ENCODE measurements around the gene EDN2.

The EDN2 gene

GRCh38 chr1:41479808-41480160 is 4.7 kb downstream of the EDN2 start:
- Histone ChIP-seq H3K79me2 (ENCODE audit: insufficient read depth, low read length) (no peaks in the 10 kb centered on the region), H3F3A (ENCODE audit: low read depth) (no peaks in the 10 kb centered on the region), H2AFZ (ENCODE audit: low read length) (no peak overlapping the region), H4K20me1 (ENCODE audit: insufficient read depth, low read length, poor library complexity, severe bottlenecking) (no peaks in the 10 kb centered on the region), H3K9me2 (replicated peaks; ENCODE audit: low read depth, low read length) (no peaks in the 10 kb centered on the region), H3K36me3 (ENCODE audit: insufficient read depth, low read length) (no peaks in the 10 kb centered on the region), H3K4me1 (ENCODE audit: insufficient read depth, low read length, poor library complexity, severe bottlenecking) (peaks cover 7% of the 10 kb centered on the region), H3K4me2 (ENCODE audit: low read depth, low read length, poor library complexity, severe bottlenecking) (no peak overlapping the region), H3K9me3 (ENCODE audit: insufficient read depth, low read depth, low read length) (no peaks in the 10 kb centered on the region), H3K27me3 (ENCODE audit: insufficient read depth, low read length, poor library complexity, severe bottlenecking) (no peaks in the 10 kb centered on the region), H3K9ac (ENCODE audit: low read depth, low read length, poor library complexity, severe bottlenecking) (no peak overlapping the region), H3K4me3 (ENCODE audit: low read length, poor library complexity, severe bottlenecking) (no peak overlapping the region)
- TF ChIP-seq EZH2phosphoT487 (IDR thresholded peaks at IDR 0.05; ENCODE audit: borderline replicate concordance) (no peak), CTCF (conservative IDR thresholded peaks at IDR 0.05; ENCODE audit: low read length) (no peak)

GRCh38 chr1:41479000-41479807 is 5.3 kb downstream of the EDN2 start:
- Histone ChIP-seq H4K20me1 (ENCODE audit: insufficient read depth, low read length, poor library complexity, severe bottlenecking) (no peaks in the 10 kb centered on the region), H3K27me3 (ENCODE audit: insufficient read depth, low read length, poor library complexity, severe bottlenecking) (no peaks in the 10 kb centered on the region), H3K79me2 (ENCODE audit: insufficient read depth, low read length) (no peaks in the 10 kb centered on the region), H3K36me3 (ENCODE audit: insufficient read depth, low read length) (no peaks in the 10 kb centered on the region), H3K4me1 (ENCODE audit: insufficient read depth, low read length, poor library complexity, severe bottlenecking) (peaks cover 7% of the 10 kb centered on the region), H2AFZ (ENCODE audit: low read length) (no peak overlapping the region), H3K9me2 (replicated peaks; ENCODE audit: low read depth, low read length) (no peaks in the 10 kb centered on the region), H3K4me3 (ENCODE audit: low read length, poor library complexity, severe bottlenecking) (no peak overlapping the region), H3K9me3 (ENCODE audit: insufficient read depth, low read depth, low read length) (no peaks in the 10 kb centered on the region), H3K4me2 (ENCODE audit: low read depth, low read length, poor library complexity, severe bottlenecking) (no peak overlapping the region), H3F3A (ENCODE audit: low read depth) (no peaks in the 10 kb centered on the region), H3K9ac (ENCODE audit: low read depth, low read length, poor library complexity, severe bottlenecking) (no peak overlapping the region)
- TF ChIP-seq EZH2phosphoT487 (IDR thresholded peaks at IDR 0.05; ENCODE audit: borderline replicate concordance) (no peak), CTCF (conservative IDR thresholded peaks at IDR 0.05; ENCODE audit: low read length) (no peak)

GRCh38 chr1:41478118-41478748 is 6.2 kb downstream of the EDN2 start:
- Histone ChIP-seq H3K4me3 (ENCODE audit: low read length, poor library complexity, severe bottlenecking) (no peak overlapping the region), H3K9ac (ENCODE audit: low read depth, low read length, poor library complexity, severe bottlenecking) (no peak overlapping the region)
- TF ChIP-seq CTCF (conservative IDR thresholded peaks at IDR 0.05; ENCODE audit: low read length) (no peak), EZH2phosphoT487 (IDR thresholded peaks at IDR 0.05; ENCODE audit: borderline replicate concordance) (no peak)

More at GRCh38 chr1:41478118-41478748, 6.2 kb downstream of the EDN2 start:
- H3K9me3 ChIP-seq (ENCODE audit: insufficient read depth, low read depth, low read length): no peaks in the 10 kb centered on the region
- no peaks in the 10 kb centered on the region for H3K36me3 ChIP-seq (ENCODE audit: insufficient read depth, low read length)
- no peak overlapping the region for H2AFZ ChIP-seq (ENCODE audit: low read length)
- no peaks in the 10 kb centered on the region for H3K27me3 ChIP-seq (ENCODE audit: insufficient read depth, low read length, poor library complexity, severe bottlenecking)
- H3K9me2 ChIP-seq (replicated peaks; ENCODE audit: low read depth, low read length): no peaks in the 10 kb centered on the region
- no peaks in the 10 kb centered on the region for H3K79me2 ChIP-seq (ENCODE audit: insufficient read depth, low read length)
- H3K4me2 ChIP-seq (ENCODE audit: low read depth, low read length, poor library complexity, severe bottlenecking): no peak overlapping the region
- peaks cover 7% of the 10 kb centered on the region for H3K4me1 ChIP-seq (ENCODE audit: insufficient read depth, low read length, poor library complexity, severe bottlenecking)
- H3F3A ChIP-seq (ENCODE audit: low read depth): no peaks in the 10 kb centered on the region
- no peaks in the 10 kb centered on the region for H4K20me1 ChIP-seq (ENCODE audit: insufficient read depth, low read length, poor library complexity, severe bottlenecking)
